Osteoblast (primary cell): ENCODE results near the gene EMC8. TPM values are rescaled to one million over a fixed set of nuclear protein-coding genes. Genes with fewer than 3 reads are reported as not detected.

Experiments
- DNase-seq: peaks from one replicate; pipeline ENCODE4 v3.0.0; 2011; ENCODE audit warnings: low spot score, mixed read lengths; ENCODE audit not compliant: insufficient read length; ENCODE audit errors: missing footprints
- H2AFZ ChIP-seq: 2 replicates; pipeline ENCODE4 v1.6.0; 2011; ENCODE audit warnings: mild to moderate bottlenecking, low read length
- H3K27ac ChIP-seq: 2 replicates; pipeline ENCODE4 v1.5.1; 2011; ENCODE audit warnings: mild to moderate bottlenecking, low read depth, low read length, moderate library complexity
- H3K27me3 ChIP-seq: 2 replicates; pipeline ENCODE4 v1.6.0; 2012; ENCODE audit warnings: mild to moderate bottlenecking, control low read depth, inconsistent platforms, low read length, moderate library complexity; ENCODE audit not compliant: insufficient read depth
- H3K36me3 ChIP-seq: 2 replicates; pipeline ENCODE4 v1.5.1; 2011; ENCODE audit warnings: mild to moderate bottlenecking, low read length, control low read depth, moderate library complexity; ENCODE audit not compliant: insufficient read depth
- H3K4me1 ChIP-seq: 2 replicates; pipeline ENCODE4 v1.5.1; 2011; ENCODE audit warnings: mild to moderate bottlenecking, low read length, control low read depth, moderate library complexity; ENCODE audit not compliant: insufficient read depth
- H3K4me2 ChIP-seq: 2 replicates; pipeline ENCODE4 v1.6.0; 2011; ENCODE audit warnings: mild to moderate bottlenecking, low read length; ENCODE audit not compliant: insufficient read depth
- H3K4me3 ChIP-seq: fragments of 200-600 bp; sonication (generic); 3 replicates; pipeline ENCODE4 v1.5.1; 2012; ENCODE audit warnings: mild to moderate bottlenecking, low read length, inconsistent platforms; ENCODE audit not compliant: insufficient read depth
- H3K79me2 ChIP-seq: 2 replicates; pipeline ENCODE4 v1.6.0; 2012; ENCODE audit warnings: mild to moderate bottlenecking, low read length, control low read depth, inconsistent platforms; ENCODE audit not compliant: insufficient read depth
- H3K9me3 ChIP-seq: 2 replicates; pipeline ENCODE4 v1.5.1; 2011; ENCODE audit warnings: low read depth, low read length, control low read depth
- H4K20me1 ChIP-seq: 2 replicates; pipeline ENCODE4 v1.6.0; 2012; ENCODE audit warnings: mild to moderate bottlenecking, low read length, control low read depth; ENCODE audit not compliant: insufficient read depth
- total RNA-seq: library from RNA; depleted of rRNA; stranded (reverse); fragments of >200 nt; gene quantifications from 2 replicates; pipeline ENCODE4 v1.2.3, GENCODE V29; 2012
- TF ChIP-seq, protein P1 (sequence below): IDR thresholded peaks from 2 replicates; pipeline ENCODE4 v1.5.1; 2011; ENCODE audit warnings: mild to moderate bottlenecking, low read depth, low read length, moderate library complexity; ENCODE audit errors: extremely low read depth

Gene EMC8
- total RNA-seq, 1 donor = 28.6 TPM

DNA sequence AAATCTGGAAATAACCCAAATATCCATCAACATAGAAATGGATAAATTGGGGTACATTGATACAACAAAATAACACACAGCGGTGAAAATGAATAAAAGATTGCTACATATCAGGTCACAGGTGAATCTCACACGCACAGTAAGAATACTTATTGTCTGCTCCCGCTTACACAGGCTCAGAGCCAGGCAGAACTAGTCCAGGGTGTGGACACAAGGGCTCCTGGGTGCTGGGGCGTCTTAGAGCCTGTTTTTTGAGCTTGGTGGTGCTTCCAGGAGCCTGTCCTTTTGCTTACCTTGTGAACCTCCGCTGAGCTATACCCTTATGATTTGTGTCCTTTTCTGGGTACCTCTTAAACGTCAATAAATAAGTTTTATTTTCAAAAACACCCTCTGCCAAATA lies 28.6 kb downstream of the EMC8 start:
- H3K9me3 ChIP-seq = no peaks in the 10 kb centered on the region
- no peaks in the 10 kb centered on the region for H4K20me1 ChIP-seq
- no peak overlapping the region for H3K4me3 ChIP-seq
- TF ChIP-seq, protein P1, sequence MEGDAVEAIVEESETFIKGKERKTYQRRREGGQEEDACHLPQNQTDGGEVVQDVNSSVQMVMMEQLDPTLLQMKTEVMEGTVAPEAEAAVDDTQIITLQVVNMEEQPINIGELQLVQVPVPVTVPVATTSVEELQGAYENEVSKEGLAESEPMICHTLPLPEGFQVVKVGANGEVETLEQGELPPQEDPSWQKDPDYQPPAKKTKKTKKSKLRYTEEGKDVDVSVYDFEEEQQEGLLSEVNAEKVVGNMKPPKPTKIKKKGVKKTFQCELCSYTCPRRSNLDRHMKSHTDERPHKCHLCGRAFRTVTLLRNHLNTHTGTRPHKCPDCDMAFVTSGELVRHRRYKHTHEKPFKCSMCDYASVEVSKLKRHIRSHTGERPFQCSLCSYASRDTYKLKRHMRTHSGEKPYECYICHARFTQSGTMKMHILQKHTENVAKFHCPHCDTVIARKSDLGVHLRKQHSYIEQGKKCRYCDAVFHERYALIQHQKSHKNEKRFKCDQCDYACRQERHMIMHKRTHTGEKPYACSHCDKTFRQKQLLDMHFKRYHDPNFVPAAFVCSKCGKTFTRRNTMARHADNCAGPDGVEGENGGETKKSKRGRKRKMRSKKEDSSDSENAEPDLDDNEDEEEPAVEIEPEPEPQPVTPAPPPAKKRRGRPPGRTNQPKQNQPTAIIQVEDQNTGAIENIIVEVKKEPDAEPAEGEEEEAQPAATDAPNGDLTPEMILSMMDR = no peak
- H3K4me1 ChIP-seq = peaks cover 11% of the 10 kb centered on the region
- H3K79me2 ChIP-seq = no peaks in the 10 kb centered on the region
- H3K27ac ChIP-seq = no peak overlapping the region
- H3K27me3 ChIP-seq = no peaks in the 10 kb centered on the region
- H2AFZ ChIP-seq = no peak overlapping the region
- DNase-seq = no peak
- peaks cover 1% of the 10 kb centered on the region for H3K36me3 ChIP-seq
- H3K4me2 ChIP-seq = no peak overlapping the region

DNA sequence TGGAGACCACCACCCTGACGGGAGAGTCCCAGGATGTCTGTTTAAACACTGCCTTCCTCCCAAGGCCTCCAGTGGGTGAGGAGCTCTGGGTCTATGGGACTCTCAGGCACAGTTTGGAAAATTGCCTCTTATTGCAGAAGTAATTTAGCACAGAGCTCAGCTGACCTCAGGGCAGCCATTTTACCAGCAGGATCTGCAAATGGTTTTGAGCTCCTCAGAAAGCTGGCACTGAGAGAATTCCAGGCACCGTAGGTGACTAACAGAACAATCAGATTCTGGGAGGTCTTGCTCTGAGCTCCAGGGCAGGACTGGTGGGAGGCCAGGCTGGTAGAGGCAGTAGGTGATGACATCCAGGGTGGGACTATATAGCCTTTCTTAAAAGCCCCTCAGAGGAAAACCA lies 31.1 kb downstream of the EMC8 start:
- Histone ChIP-seq H2AFZ (peak overlapping the region; percentile 49), H3K36me3 (no peaks in the 10 kb centered on the region), H4K20me1 (no peaks in the 10 kb centered on the region), H3K9me3 (no peaks in the 10 kb centered on the region), H3K4me2 (no peak overlapping the region), H3K79me2 (no peaks in the 10 kb centered on the region), H3K4me1 (peaks cover 11% of the 10 kb centered on the region), H3K4me3 (no peak overlapping the region), H3K27me3 (no peaks in the 10 kb centered on the region), H3K27ac (peak overlapping the region; percentile 73)
- DNase-seq = no peak
- TF ChIP-seq, protein P1 = no peak

DNA sequence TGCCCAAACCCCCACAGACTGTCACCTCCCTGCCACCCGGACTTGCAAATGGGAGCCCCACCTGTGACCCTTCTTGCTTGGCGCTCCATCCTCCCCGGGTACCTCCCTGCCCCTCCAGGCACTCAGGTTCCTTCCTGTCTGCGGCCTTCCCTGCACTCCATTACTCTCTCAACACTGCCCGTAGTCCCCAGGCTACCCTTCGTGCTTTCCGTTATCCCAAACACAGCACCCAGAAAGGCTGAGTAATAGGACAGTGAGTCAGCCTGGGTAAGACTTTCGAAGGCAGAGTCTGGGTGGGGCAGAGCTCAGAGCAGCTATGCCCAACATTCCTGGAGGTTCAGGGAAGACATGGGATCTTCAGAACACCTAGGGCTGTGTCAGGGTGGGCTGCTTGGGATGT lies 31.8 kb downstream of the EMC8 start:
- H2AFZ ChIP-seq = peak overlapping the region; percentile 90
- no peaks in the 10 kb centered on the region for H3K27me3 ChIP-seq
- H3K36me3 ChIP-seq = no peaks in the 10 kb centered on the region
- H3K4me3 ChIP-seq = peak overlapping the region; percentile 19
- no peaks in the 10 kb centered on the region for H3K79me2 ChIP-seq
- H3K27ac ChIP-seq = peak overlapping the region; percentile 73
- H3K4me2 ChIP-seq = peak overlapping the region; percentile 57
- H3K4me1 ChIP-seq = peaks cover 11% of the 10 kb centered on the region
- no peaks in the 10 kb centered on the region for H4K20me1 ChIP-seq
- DNase-seq = peak; percentile 99
- TF ChIP-seq, protein P1 = no peak
- no peaks in the 10 kb centered on the region for H3K9me3 ChIP-seq

DNA sequence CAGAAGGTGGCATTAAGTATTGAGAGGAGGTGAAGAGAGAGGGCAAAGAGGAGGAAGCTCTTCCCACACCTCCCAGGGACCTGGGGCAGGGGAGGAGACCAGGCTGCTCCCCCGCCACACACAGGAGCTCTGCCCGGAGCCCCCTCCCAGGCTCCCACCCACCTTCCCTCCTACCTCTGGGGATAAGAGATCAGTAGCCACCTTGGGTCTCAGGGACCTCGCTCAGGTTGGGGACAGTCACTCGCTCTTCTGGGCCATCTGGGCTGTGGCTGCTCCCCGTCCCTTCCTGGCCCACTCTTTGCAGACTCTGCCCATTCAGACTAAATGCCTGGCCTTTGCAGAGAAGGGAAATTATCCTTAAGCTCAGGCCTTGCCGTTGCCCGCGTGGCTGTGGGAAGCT lies 33.6 kb downstream of the EMC8 start:
- Histone ChIP-seq H3K4me3 (no peak overlapping the region), H3K36me3 (no peaks in the 10 kb centered on the region), H3K27ac (no peak overlapping the region), H3K4me1 (peaks cover 11% of the 10 kb centered on the region), H3K4me2 (no peak overlapping the region), H4K20me1 (no peaks in the 10 kb centered on the region), H3K9me3 (no peaks in the 10 kb centered on the region), H3K27me3 (peaks cover 5% of the 10 kb centered on the region), H2AFZ (no peak overlapping the region), H3K79me2 (no peaks in the 10 kb centered on the region)
- DNase-seq = no peak
- TF ChIP-seq, protein P1 = no peak
